ENCODE results near the gene ARSJ.
"Not testable (repeated sequence)": the region's sequence is repeated elsewhere in the genome, so short reads cannot be mapped to it uniquely, and the experiment has no call there.

ARSJ gene

GRCh38 chr4:113979148-113979904 lies at the start of gene ARSJ:
TSS of gene ARSJ (minus strand) at chr4:113979647. CDS start at chr4:113978834, 813 bp downstream.
- DNase-seq, result peak in 1 of 2 donors; percentile 2

GRCh38 chr4:114028071-114028470 lies 48.6 kb upstream of the ARSJ start:
- no peak for DNase-seq

- DNase-seq, result no peak
Measured at GRCh38 chr4:114027596-114027995, 48.1 kb upstream of the ARSJ start.

- no peak for DNase-seq
Measured at GRCh38 chr4:114026447-114026846, 47.0 kb upstream of the ARSJ start.

- no peak for DNase-seq
Measured at GRCh38 chr4:114025176-114025777, 45.8 kb upstream of the ARSJ start.

- no peak for DNase-seq
Measured at GRCh38 chr4:114021451-114021850, 42.0 kb upstream of the ARSJ start.

- no peak for DNase-seq
Measured at GRCh38 chr4:114019969-114020358, 40.5 kb upstream of the ARSJ start.

- DNase-seq, result no peak
Measured at GRCh38 chr4:114019276-114019968, 40.0 kb upstream of the ARSJ start.

GRCh38 chr4:114017120-114017917 lies 37.9 kb upstream of the ARSJ start:
- DNase-seq, result no peak

GRCh38 chr4:114015444-114015899 lies 36.0 kb upstream of the ARSJ start:
- no peak for DNase-seq

GRCh38 chr4:114013201-114013600 lies 33.8 kb upstream of the ARSJ start:
- not testable (repeated sequence) for DNase-seq

- DNase-seq, result no peak
Measured at GRCh38 chr4:114012749-114013148, 33.3 kb upstream of the ARSJ start.

GRCh38 chr4:114005569-114006442 lies 26.4 kb upstream of the ARSJ start:
- no peak for DNase-seq

- DNase-seq, result not testable (repeated sequence)
Measured at GRCh38 chr4:114004483-114005226, 25.2 kb upstream of the ARSJ start.

- no peak for DNase-seq
Measured at GRCh38 chr4:113998531-113998930, 19.1 kb upstream of the ARSJ start.

- no peak for DNase-seq
Measured at GRCh38 chr4:113998079-113998478, 18.6 kb upstream of the ARSJ start.

GRCh38 chr4:113997206-113997605 lies 17.8 kb upstream of the ARSJ start:
- no peak for DNase-seq

GRCh38 chr4:113996599-113997177 lies 17.2 kb upstream of the ARSJ start:
- DNase-seq, result no peak

GRCh38 chr4:113993887-113994286 lies 14.4 kb upstream of the ARSJ start:
- no peak for DNase-seq

GRCh38 chr4:113990886-113991285 lies 11.4 kb upstream of the ARSJ start:
- DNase-seq, result no peak
